BE2C (cell line): ENCODE results near the gene PHKB.

ENCODE experiments used
- DNase-seq: peaks from one replicate; pipeline ENCODE4 v3.0.0-alpha.2; 2020
- H3K27me3 ChIP-seq: fragments of 250-450 bp; sonication (Bioruptor Pico); 2 replicates; pipeline ENCODE4 v1.5.1; 2020; ENCODE audit warnings: mild to moderate bottlenecking
- H3K36me3 ChIP-seq: fragments of 250-450 bp; sonication (Bioruptor Pico); 2 replicates; pipeline ENCODE4 v1.5.1; 2020; ENCODE audit warnings: mild to moderate bottlenecking
- H3K4me1 ChIP-seq: fragments of 250-450 bp; sonication (Bioruptor Pico); 2 replicates; pipeline ENCODE4 v1.5.1; 2020
- H3K4me3 ChIP-seq: 2 replicates; pipeline ENCODE4 v1.5.1; 2011; ENCODE audit warnings: low read depth, low read length
- H3K9me3 ChIP-seq: fragments of 250-450 bp; sonication (Bioruptor Pico); 2 replicates; pipeline ENCODE4 v1.5.1; 2020
- TF ChIP-seq, protein P1 (sequence below): IDR thresholded peaks from 2 replicates; pipeline ENCODE4 v1.5.1; 2012; ENCODE audit warnings: mild to moderate bottlenecking, low read depth, low read length

PHKB gene

DNA sequence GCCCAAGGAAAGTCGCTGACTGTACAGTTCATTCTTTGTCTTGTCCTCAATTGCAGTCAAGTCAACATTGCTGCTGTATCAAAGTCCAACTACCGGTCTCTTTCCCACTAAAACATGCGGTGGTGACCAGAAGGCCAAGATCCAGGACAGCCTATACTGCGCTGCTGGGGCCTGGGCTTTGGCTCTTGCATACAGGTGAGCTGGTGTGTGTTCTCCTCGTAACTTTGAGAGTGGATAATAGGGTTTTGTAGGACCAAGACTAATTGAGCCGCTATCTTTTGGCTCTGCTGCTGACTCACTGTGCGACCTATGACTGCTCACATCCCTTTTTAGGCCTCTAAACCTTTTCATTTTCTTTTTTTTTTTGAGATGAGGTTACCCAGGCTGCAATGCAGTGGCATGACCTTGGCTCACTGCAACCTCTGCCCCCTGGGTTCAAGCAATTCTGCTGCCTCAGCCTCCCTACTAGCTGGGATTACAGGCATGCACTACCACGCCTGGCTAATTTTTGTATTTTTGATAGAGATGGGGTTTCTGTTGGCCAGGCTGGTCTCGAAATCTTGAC lies 38.7 kb downstream of the PHKB start:
- DNase-seq = no peak
- H3K36me3 ChIP-seq = peaks cover 20% of the 10 kb centered on the region
- TF ChIP-seq, protein P1, sequence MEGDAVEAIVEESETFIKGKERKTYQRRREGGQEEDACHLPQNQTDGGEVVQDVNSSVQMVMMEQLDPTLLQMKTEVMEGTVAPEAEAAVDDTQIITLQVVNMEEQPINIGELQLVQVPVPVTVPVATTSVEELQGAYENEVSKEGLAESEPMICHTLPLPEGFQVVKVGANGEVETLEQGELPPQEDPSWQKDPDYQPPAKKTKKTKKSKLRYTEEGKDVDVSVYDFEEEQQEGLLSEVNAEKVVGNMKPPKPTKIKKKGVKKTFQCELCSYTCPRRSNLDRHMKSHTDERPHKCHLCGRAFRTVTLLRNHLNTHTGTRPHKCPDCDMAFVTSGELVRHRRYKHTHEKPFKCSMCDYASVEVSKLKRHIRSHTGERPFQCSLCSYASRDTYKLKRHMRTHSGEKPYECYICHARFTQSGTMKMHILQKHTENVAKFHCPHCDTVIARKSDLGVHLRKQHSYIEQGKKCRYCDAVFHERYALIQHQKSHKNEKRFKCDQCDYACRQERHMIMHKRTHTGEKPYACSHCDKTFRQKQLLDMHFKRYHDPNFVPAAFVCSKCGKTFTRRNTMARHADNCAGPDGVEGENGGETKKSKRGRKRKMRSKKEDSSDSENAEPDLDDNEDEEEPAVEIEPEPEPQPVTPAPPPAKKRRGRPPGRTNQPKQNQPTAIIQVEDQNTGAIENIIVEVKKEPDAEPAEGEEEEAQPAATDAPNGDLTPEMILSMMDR = no peak

DNA sequence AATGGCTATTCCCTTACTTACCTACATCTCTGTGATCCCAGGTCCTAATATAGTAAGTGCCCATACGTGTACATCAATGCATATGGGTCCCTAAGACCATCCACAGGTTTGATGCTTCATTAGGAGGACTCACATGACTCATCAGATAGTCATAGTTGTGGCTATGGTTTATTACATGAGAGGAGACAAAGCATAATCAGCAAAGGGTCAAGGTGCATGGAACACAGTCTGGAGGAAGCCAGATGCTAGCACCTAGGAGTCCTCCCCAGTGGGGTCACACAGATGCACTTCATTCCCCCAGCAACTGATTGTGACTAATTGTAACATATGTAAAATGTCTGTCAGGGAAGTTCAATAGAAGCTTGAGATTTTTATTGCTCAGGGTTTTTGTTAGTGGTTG lies 42.8 kb downstream of the PHKB start:
- no peak for DNase-seq
- H3K36me3 ChIP-seq = peaks cover 20% of the 10 kb centered on the region
- H3K27me3 ChIP-seq = no peaks in the 10 kb centered on the region
- H3K4me1 ChIP-seq = no peaks in the 10 kb centered on the region; the same call in 1 of the 2 replicates
- TF ChIP-seq, protein P1 = no peak
- H3K4me3 ChIP-seq = no peak overlapping the region
- H3K9me3 ChIP-seq = no peaks in the 10 kb centered on the region

More for the DNA sequence above, 38.7 kb downstream of the PHKB start:
- no peaks in the 10 kb centered on the region; the same call in 1 of the 2 replicates for H3K4me1 ChIP-seq
- no peak overlapping the region for H3K4me3 ChIP-seq
- no peaks in the 10 kb centered on the region for H3K27me3 ChIP-seq
- H3K9me3 ChIP-seq = no peaks in the 10 kb centered on the region

DNA sequence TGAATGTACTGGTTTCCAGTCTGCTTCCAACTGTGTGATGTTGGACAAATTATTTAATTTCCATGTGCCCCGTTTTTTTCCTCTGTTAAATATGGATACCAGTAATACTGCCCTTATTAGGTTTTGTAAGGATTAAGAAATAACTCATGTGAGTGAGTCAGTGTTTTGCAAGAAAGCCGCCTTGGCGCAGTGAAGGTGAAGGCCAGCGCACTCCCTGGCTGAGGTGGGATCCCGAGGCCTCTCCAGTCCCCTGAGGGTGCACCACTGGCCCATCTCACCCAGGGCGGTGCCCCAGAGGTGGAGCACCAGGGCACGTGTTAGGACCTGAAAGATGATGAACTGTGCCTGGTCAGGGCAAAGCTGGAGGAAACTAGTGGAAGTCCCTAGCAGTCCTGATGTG lies 43.5 kb downstream of the PHKB start:
- DNase-seq = no peak
- Histone ChIP-seq H3K9me3 (no peaks in the 10 kb centered on the region), H3K27me3 (no peaks in the 10 kb centered on the region), H3K36me3 (peaks cover 15% of the 10 kb centered on the region), H3K4me3 (no peak overlapping the region), H3K4me1 (no peaks in the 10 kb centered on the region)
- TF ChIP-seq, protein P1 = no peak

DNA sequence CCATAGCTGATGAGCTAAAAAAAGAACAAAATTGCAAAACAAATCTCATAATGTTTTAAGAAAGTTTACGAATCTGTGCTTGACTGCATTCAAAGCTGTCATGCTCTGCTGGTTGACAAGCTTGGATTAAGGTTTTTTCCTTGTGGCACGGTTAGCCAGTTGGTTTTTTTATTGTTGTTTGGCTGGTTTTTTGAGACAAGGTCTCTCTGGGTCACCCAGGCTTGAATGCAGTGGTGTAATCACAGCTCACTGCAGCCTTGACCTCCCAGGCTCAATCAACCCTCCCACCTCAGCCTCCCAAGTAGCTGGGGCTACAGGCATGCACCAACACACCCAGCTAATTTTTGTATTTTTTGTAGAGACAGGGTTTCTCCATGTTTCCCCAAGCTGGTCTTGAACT lies 45.7 kb downstream of the PHKB start:
- Histone ChIP-seq H3K36me3 (peaks cover 12% of the 10 kb centered on the region), H3K27me3 (no peaks in the 10 kb centered on the region), H3K4me3 (no peak overlapping the region), H3K9me3 (no peaks in the 10 kb centered on the region), H3K4me1 (no peaks in the 10 kb centered on the region)
- TF ChIP-seq, protein P1 = no peak
- no peak for DNase-seq

DNA sequence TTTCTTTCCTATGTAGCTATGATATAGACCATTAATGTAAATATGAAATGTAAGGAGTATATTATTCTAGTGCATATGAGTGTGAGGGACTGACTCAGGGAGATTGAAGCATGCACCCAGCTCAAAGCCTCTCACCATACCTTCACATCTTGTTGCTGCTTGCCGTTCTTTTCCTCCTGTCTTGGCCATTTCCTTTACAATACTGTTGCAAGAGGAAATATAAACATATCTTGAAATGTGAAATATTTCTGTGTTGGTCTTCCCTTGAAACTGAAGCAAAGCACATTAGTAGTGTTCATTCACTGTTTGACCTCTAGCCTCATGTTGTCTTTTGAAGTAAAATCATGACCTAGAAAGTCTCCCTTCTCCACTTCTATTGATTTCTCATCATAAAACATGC lies 46.6 kb downstream of the PHKB start:
- Histone ChIP-seq H3K4me1 (no peaks in the 10 kb centered on the region), H3K27me3 (no peaks in the 10 kb centered on the region), H3K36me3 (peaks cover 15% of the 10 kb centered on the region), H3K4me3 (no peak overlapping the region), H3K9me3 (no peaks in the 10 kb centered on the region)
- no peak for DNase-seq
- TF ChIP-seq, protein P1 = no peak

DNA sequence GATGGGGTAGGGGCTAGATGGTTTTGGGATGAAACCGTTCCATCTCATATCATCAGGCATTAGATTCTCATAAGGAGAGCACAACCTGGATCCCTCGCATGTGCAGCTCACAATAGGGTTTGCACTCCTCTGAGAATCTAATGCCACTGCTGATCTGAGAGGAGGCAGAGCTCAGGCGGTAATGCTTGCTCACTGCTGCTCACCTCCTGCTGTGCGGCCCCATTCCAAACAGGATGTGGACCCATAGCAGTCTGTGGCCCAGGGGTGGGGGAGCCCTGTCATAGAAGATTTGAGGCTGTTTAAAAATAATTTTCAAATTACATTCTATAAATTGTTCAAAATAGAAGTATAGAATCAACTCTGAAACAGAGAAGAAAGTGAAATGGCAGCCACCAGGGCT lies 50.8 kb downstream of the PHKB start:
- Histone ChIP-seq H3K27me3 (no peaks in the 10 kb centered on the region), H3K4me3 (no peak overlapping the region), H3K4me1 (no peaks in the 10 kb centered on the region), H3K9me3 (no peaks in the 10 kb centered on the region), H3K36me3 (peaks cover 5% of the 10 kb centered on the region; the same call in 1 of the 2 replicates)
- TF ChIP-seq, protein P1 = no peak
- no peak for DNase-seq
